GM19452 (cell line): ENCODE measurements around the gene LIMK2.

Source experiments
- ATAC-seq: cut with Tn5 transposase; IDR thresholded peaks from one replicate; pipeline ENCODE4 v1.9.1; 2021; ENCODE audit not compliant: unreplicated experiment

The LIMK2 gene

DNA sequence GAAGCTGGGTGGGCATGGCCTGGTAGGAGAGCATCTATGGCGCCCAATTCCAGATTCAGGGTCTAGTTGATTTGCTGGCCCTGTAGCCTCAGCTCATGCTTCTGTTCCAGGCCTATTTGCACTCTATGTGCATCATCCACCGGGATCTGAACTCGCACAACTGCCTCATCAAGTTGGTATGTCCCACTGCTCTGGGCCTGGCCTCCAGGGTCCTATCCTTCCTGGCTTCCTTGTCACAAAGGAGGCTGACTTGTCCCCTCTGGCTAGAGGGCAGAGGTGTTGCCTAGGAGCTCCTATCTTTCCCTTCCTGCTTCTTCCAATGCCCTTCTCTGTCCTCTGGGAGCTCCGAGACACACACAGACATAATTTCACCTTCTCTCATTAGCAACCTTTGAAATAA, 58.9 kb downstream of the LIMK2 start:
- ATAC-seq = no peak

GRCh38 chr22:31271485-31271884, 59.4 kb downstream of the LIMK2 start:
- no peak for ATAC-seq

GRCh38 chr22:31272522-31273446, 60.7 kb downstream of the LIMK2 start:
- no peak for ATAC-seq

DNA sequence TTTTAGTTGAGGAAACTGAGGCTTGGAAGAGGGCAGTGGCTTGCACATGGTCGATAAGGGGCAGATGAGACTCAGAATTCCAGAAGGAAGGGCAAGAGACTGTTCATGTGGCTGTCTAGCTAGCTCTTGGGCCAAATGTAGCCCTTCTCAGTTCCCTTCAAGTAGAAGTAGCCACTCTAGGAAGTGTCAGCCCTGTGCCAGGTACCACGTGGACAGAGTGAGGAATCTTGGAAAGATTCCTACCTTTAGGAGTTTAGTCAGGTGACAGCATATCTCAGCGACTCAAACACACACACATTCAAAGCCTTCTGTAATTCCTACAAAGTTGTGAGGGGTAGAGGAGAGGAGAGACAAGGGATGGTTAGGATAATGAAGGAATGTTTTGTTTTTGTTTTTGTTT, 61.9 kb downstream of the LIMK2 start:
- ATAC-seq = no peak

- ATAC-seq = no peak
Measured at GRCh38 chr22:31275018-31275417, 62.9 kb downstream of the LIMK2 start.

- no peak for ATAC-seq
Measured at GRCh38 chr22:31275576-31275975, 63.5 kb downstream of the LIMK2 start.

- no peak for ATAC-seq
Measured at GRCh38 chr22:31276426-31277167, 64.5 kb downstream of the LIMK2 start.

- ATAC-seq = no peak
Measured at GRCh38 chr22:31277741-31278140, 65.6 kb downstream of the LIMK2 start.

GRCh38 chr22:31278151-31278621, 66.1 kb downstream of the LIMK2 start:
- ATAC-seq = no peak

- ATAC-seq = no peak
Measured at GRCh38 chr22:31278626-31279326, 66.7 kb downstream of the LIMK2 start.

DNA sequence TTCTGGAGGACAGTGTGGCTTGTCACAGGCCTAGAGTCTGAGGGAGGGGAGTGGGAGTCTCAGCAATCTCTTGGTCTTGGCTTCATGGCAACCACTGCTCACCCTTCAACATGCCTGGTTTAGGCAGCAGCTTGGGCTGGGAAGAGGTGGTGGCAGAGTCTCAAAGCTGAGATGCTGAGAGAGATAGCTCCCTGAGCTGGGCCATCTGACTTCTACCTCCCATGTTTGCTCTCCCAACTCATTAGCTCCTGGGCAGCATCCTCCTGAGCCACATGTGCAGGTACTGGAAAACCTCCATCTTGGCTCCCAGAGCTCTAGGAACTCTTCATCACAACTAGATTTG, 67.2 kb downstream of the LIMK2 start:
- ATAC-seq = no peak

- ATAC-seq = no peak
Measured at GRCh38 chr22:31279821-31280505, 67.9 kb downstream of the LIMK2 start.

- ATAC-seq = no peak
Measured at GRCh38 chr22:31281733-31282132, 69.6 kb downstream of the LIMK2 start.

GRCh38 chr22:31282748-31283468, 70.8 kb downstream of the LIMK2 start:
- ATAC-seq = no peak

- ATAC-seq = no peak
Measured at GRCh38 chr22:31284281-31285155, 72.4 kb downstream of the LIMK2 start.

- ATAC-seq = no peak
Measured at GRCh38 chr22:31286360-31287255, 74.5 kb downstream of the LIMK2 start.

- no peak for ATAC-seq
Measured at GRCh38 chr22:31287818-31288495, 75.9 kb downstream of the LIMK2 start.
